ENCODE data around the gene RBBP8NL. TPM values are rescaled to one million over a fixed set of nuclear protein-coding genes. Genes with fewer than 3 reads are reported as not detected.

The RBBP8NL gene
- total RNA-seq, 2 experiments from 2014 or later, result not detected

DNA sequence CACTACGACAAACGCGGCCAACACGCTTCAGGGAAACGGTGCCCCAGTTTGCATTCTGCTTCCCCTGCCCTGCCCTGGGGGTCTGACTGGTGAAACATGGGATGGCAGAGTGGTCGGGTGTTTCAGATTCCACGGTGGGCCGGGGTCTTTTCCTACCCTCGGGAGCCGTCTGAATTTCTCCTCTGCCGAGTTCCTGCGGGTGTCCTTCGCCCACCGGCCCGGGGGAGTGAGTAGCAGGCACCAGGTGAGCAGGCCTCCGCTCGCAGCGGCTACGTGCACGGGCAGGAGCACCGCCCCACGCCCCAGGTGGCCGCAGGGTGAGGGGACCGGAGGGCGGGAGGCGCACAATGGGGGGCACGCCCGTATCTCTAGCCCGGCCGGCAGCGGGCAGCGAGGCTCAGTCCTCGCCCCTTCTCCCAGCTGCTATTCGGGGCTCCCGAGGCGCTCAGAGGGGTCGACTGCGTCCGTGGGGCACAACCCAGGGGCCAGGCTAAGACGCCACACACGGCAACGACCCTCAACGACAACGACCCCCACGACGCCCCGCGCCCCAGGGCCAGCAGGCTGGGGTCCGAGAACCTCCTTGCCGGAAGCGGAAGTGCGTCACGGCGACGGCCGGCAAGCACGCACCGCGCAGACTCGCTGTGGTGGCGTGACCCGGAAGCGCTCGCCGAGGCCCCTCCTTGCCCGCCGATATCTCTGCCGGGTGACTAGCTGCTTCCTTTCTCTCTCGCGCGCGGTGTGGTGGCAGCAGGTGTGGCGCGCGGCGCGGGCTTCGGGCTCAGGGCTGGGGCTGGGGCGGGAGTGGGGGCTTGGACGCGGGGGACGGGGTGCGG is 40.7 kb downstream of the RBBP8NL start, which contains the start of gene RPS21:
TSS of gene RPS21 (plus strand) at position 721 of the 836 bp plus-strand sequence. CDS start 236 bp downstream, outside the sequence.
- ATAC-seq (ENCODE audit: poor library complexity) (peak; percentile 87), DNase-seq (peak; percentile 89 to 97 (median 92))
- peak within 1 kb of the TSS; percentile 95 for H3K4me3 Mint-ChIP-seq
- Histone ChIP-seq H3K27ac (ENCODE audit: low read depth in 1 of 2, low read length in 2 of 2) (peak within 1 kb of the TSS; percentile 84 to 94), H3K36me3 (ENCODE audit: insufficient read depth, low read length) (peaks cover 27% of the 10 kb centered on the region), H3K27me3 (ENCODE audit: control insufficient read depth in 1 of 2, insufficient read depth in 2 of 2, low read length in 2 of 2) (no peaks in the 10 kb centered on the region), H3K4me3 (ENCODE audit: low read length) (peak within 1 kb of the TSS; percentile 91), H3K4me1 (ENCODE audit: insufficient read depth, low read length) (peaks cover 39% of the 10 kb centered on the region), H3K9me3 (ENCODE audit: control insufficient read depth in 1 of 2, insufficient read depth in 1 of 2, low read length in 2 of 2) (no peaks in the 10 kb centered on the region)
- intact Hi-C loops (cut with DNase I, micrococcal nuclease), result loop anchor here (1.0 to 10.0 kb wide), 7 partner anchors 19 to 828 kb away; partner anchors contain the start of genes ADRM1 (in 1 of the 2), LSM14B (in 1 of the 2), MRGBP (in 1 of the 2) and PSMA7 (in 1 of the 2)
- H3K27me3 Mint-ChIP-seq, result no peaks in the 10 kb centered on the region
- peaks cover 65% of the 10 kb centered on the region for H3K36me3 Mint-ChIP-seq (ENCODE audit: low read depth)
- POLR2A ChIA-PET, result interaction anchor here (0.7 to 1.6 kb wide), 8 partner anchors 9 to 551 kb away, joined by 3 to 5 read pairs (median 4); partner anchors contain the start of genes ADRM1, CABLES2, GID8 and PSMA7
- TF ChIP-seq, protein P1, sequence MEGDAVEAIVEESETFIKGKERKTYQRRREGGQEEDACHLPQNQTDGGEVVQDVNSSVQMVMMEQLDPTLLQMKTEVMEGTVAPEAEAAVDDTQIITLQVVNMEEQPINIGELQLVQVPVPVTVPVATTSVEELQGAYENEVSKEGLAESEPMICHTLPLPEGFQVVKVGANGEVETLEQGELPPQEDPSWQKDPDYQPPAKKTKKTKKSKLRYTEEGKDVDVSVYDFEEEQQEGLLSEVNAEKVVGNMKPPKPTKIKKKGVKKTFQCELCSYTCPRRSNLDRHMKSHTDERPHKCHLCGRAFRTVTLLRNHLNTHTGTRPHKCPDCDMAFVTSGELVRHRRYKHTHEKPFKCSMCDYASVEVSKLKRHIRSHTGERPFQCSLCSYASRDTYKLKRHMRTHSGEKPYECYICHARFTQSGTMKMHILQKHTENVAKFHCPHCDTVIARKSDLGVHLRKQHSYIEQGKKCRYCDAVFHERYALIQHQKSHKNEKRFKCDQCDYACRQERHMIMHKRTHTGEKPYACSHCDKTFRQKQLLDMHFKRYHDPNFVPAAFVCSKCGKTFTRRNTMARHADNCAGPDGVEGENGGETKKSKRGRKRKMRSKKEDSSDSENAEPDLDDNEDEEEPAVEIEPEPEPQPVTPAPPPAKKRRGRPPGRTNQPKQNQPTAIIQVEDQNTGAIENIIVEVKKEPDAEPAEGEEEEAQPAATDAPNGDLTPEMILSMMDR (IDR thresholded peaks at IDR 0.05), result no peak
- H3K27ac Mint-ChIP-seq, result peak within 1 kb of the TSS; percentile 91
- H3K9me3 Mint-ChIP-seq, result peaks cover 4% of the 10 kb centered on the region
- peaks cover 58% of the 10 kb centered on the region for H3K4me1 Mint-ChIP-seq (ENCODE audit: low read depth)
- CTCF ChIA-PET, result interaction anchor here (1.0 to 1.1 kb wide), 2 partner anchors 84 to 422 kb away, joined by 3 read pairs; partner anchors contain the start of gene ADRM1

DNA sequence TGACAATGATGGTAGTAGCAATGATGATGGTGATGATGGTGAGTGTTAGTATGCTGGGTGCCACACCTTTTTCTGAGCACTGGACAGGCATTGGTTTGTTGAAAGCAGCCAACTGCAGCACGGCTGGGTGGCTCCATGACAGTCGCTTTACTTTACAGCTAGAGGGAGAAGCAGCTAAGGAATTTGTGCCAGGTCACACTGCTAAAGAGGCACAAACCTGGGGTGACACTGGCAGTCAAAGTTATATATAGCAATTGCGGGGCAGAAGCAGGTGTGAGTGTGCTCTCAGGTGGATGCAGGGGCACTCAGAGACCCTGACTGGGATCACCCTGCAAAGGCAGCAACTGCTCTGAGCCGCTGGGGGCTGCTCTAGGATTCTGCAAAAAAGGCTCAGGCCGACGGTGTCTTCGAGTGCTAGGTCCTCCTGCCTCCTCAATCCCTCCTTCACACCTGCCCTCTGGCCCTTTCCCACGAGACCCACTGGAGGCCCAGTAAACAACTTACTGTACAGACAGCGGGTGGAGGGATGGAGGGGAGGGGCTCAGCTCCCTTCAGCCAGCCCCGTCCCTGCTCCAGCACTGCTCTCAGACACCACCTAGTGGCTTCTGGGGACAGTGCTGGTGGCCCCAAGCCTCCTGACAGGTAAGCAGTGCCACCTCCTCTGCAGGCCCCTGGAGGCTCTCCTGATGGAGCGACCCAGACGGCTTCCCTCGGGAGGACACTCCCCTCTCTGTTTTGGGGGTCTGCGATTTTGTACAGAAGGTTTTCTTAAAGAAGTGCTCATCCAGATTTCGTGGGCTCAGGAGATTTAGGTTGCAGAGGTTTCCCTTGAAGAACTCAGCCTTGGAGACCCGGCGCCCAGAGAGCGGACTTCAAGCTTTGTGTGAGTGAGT is 44.8 kb downstream of the RBBP8NL start:
- peak overlapping the region; percentile 83 for H3K4me3 Mint-ChIP-seq
- no peak overlapping the region for H3K27ac ChIP-seq (ENCODE audit: low read depth in 1 of 2, low read length in 2 of 2)

More for the DNA sequence above, 44.8 kb downstream of the RBBP8NL start:
- H3K9me3 Mint-ChIP-seq, result peaks cover 4% of the 10 kb centered on the region
- Histone ChIP-seq H3K9me3 (ENCODE audit: control insufficient read depth in 1 of 2, insufficient read depth in 1 of 2, low read length in 2 of 2) (no peaks in the 10 kb centered on the region), H3K4me3 (ENCODE audit: low read length) (no peak overlapping the region), H3K36me3 (ENCODE audit: insufficient read depth, low read length) (no peaks in the 10 kb centered on the region), H3K4me1 (ENCODE audit: insufficient read depth, low read length) (peaks cover 24% of the 10 kb centered on the region), H3K27me3 (ENCODE audit: control insufficient read depth in 1 of 2, insufficient read depth in 2 of 2, low read length in 2 of 2) (no peaks in the 10 kb centered on the region)
- DNase-seq, result peak; percentile 62 to 89 (median 75)
- peaks cover 34% of the 10 kb centered on the region for H3K36me3 Mint-ChIP-seq (ENCODE audit: low read depth)
- peak; percentile 74 for ATAC-seq (ENCODE audit: poor library complexity)
- CTCF ChIA-PET, result interaction anchor here (0.6 to 1.7 kb wide), 8 partner anchors 14 to 372 kb away, joined by 3 to 12 read pairs (median 5); partner anchors contain the start of genes ADRM1 and CABLES2
- TF ChIP-seq, protein P1 (IDR thresholded peaks at IDR 0.05), result peak; percentile 86
- intact Hi-C loops (cut with DNase I, micrococcal nuclease), result loop anchor here (1.0 to 10.0 kb wide), 4 partner anchors 80 to 832 kb away; partner anchors contain the start of genes ADRM1 (in 2 of the 2), MRGBP (in 1 of the 2) and YTHDF1 (in 1 of the 2)
- H3K27ac Mint-ChIP-seq, result peak overlapping the region; percentile 85
- no peaks in the 10 kb centered on the region for H3K27me3 Mint-ChIP-seq
- POLR2A ChIA-PET, result interaction anchor here (1.0 kb wide), 1 partner anchor 372 kb away, joined by 6 read pairs; no protein-coding TSS in a partner anchor
- H3K4me1 Mint-ChIP-seq (ENCODE audit: low read depth), result peaks cover 39% of the 10 kb centered on the region

Data from CD4-positive, alpha-beta T cell (primary cell).